ENCODE data around the gene RREB1.
"Not testable (repeated sequence)": the region's sequence is repeated elsewhere in the genome, so short reads cannot be mapped to it uniquely, and the experiment has no call there.

RREB1 gene

GRCh38 chr6:7247828-7248227, 140.1 kb downstream of the RREB1 start:
- no peak for FAIRE-seq

GRCh38 chr6:7249391-7249790, 141.6 kb downstream of the RREB1 start:
- FAIRE-seq, result no peak

- no peak for FAIRE-seq
Measured at GRCh38 chr6:7249946-7250643, 142.3 kb downstream of the RREB1 start.

- no peak for FAIRE-seq
Measured at GRCh38 chr6:7250812-7251211, 143.1 kb downstream of the RREB1 start.

- FAIRE-seq, result no peak
Measured at GRCh38 chr6:7251646-7252260, 144.0 kb downstream of the RREB1 start.

DNA sequence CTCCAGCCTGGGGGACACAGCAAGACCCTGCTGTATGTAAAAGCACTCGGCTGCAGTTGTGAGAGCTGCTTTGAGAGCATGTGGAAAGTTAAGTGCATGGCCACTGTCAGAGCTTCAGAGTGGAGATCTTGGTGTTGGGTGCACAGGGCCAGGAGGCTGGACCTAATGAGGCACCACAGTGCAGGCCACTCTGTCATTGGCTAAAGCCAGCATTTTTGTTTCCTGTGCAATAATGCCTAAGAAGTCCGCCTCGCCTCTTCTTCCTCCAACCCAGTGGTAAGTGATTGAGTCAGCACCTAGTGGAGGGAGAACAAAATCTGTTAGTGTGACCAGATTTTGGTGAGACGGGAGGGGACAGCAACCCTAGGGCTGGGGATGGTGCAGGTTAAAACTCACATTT, 144.6 kb downstream of the RREB1 start:
- no peak for FAIRE-seq

DNA sequence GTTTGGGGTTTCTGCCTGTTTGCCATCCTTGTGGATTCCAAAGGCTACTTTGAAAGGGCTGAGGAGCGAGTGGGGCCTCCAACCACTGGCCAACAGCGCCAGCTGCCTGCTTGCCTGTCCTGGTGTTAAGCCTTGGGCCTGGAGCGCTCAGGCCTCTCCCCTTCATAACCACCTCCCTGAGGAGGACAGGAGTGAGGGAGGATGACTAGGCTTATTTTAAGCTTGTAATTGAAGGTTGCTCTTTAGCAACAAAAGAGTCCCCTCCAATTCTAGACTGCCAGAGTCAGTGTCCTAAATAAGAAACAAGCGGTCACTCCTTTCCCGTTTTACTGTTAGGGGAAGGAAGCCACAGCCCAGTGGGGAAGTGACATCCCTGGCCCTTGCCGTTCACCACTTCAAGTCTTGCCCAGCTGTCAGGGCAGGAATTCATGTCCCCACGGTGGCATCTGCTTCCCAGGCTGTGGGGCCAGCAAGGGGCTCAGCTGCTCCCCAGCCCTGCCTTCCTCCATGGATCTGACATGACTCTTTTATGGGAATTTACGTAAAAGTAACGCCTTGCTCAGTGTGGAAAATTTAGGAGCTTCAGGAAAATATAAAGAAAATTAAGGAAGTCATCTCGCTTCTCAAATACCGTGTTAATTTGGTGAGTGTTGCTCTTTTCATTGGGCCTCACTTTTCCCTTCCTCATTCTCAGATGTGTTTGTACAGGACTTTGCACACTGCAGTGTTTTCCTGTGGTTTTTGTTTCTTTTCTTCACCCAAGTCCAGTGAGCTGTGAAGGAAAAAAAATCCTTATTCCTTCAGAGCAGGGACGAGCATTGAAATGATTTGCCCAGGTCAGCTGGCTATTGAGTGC, 147.4 kb downstream of the RREB1 start:
- FAIRE-seq, result no peak

GRCh38 chr6:7255918-7256317, 148.2 kb downstream of the RREB1 start:
- FAIRE-seq, result no peak

GRCh38 chr6:7256785-7257184, 149.0 kb downstream of the RREB1 start:
- FAIRE-seq, result no peak

- no peak for FAIRE-seq
Measured at GRCh38 chr6:7257521-7258230, 149.9 kb downstream of the RREB1 start.

- FAIRE-seq, result no peak
Measured at GRCh38 chr6:7258231-7258763, 150.5 kb downstream of the RREB1 start.

- no peak for FAIRE-seq
Measured at GRCh38 chr6:7260291-7261031, 152.7 kb downstream of the RREB1 start.

- peak; percentile 93 for FAIRE-seq
Measured at GRCh38 chr6:7261032-7261841, 153.5 kb downstream of the RREB1 start.

- FAIRE-seq, result no peak
Measured at GRCh38 chr6:7261852-7262461, 154.2 kb downstream of the RREB1 start.

DNA sequence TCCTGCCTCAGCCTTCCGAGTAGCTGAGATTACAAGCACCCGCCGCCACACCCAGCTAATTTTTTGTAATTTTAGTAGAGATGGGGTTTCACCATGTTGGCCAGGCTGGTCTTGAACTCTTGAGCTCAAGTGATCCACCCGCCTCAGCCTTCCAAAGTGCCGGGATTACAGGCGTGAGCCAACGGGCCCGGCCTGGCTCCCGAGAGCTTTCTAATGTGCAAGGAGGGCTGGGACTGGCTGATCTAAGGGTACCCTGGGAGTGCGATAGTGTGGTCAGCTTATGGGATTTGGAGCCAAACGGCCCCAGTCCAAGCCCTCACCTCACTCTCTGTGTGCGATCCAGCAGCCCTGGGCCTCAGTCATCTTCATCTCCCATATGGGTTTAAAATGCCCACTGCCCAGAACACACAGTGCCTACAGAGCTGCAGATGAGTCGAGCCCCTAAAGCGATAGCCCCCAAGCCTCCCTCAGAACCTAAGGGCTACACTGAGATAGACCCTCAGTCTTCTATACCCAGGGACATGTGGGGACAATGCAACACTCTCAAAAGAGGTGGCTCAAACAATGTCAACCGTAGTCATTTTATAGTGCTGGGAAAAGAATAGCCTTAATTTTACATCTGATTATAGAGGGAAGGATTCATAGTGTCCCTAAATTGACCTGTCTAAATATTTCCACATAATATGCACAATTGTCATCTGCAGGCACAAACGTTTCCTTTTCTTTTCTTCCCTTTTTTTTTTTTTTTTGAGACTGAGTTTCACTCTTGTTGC, 155.2 kb downstream of the RREB1 start:
- FAIRE-seq, result no peak

DNA sequence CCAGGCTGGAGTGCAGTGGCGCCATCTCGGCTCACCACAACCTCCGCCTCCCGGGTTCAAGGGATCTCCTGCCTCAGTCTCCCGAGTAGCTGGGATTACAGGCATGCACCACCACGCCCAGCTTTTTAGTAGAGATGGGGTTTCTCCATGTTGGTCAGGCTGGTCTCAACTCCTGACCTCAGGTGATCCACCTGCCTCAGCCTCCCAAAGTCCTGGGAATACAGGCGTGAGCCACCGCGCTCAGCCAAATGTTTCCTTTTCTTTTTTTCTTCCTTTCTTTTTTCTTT, 155.7 kb downstream of the RREB1 start:
- not testable (repeated sequence) for FAIRE-seq

DNA sequence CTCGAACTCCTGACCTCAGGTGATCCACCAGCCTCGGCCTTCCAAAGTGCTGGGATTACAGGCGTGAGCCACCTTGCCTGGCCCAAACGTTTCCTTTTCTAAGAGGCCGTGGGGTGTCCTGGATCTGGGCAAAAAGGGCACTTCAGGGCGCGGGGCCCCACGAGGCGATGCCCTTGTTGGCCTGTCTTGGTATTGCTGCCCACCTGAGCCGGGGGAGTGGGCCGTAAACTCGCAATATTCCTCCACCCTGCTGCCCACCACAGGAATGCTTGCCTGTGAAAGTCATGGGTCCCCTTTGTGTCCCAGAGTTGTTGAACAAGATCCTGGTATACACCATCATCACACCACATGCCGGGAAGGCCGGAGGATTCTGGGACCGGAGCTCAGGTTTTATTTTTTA, 156.3 kb downstream of the RREB1 start:
- no peak for FAIRE-seq

GRCh38 chr6:7264686-7265384, 157.1 kb downstream of the RREB1 start:
- FAIRE-seq, result no peak

- FAIRE-seq, result not testable (repeated sequence)
Measured at GRCh38 chr6:7265385-7265726, 157.6 kb downstream of the RREB1 start.

DNA sequence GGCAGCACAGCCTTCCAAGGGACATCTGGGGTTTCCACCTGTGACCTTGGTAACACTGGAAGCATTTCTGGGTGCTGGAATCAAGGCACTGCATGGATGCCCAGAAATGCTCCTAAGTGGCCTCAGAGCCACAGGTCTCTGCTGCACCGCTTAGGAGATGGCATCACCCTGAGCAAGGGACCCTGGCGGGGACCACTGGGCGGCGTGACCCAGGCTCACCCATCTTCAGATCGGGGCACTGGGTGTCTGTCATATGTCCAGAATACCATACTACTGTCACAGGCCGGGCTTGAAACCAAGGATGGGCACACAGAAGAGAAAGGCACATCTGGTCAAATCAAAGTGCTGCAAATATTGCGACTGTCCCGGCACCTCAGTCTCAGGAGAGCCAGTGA, 159.3 kb downstream of the RREB1 start:
- FAIRE-seq, result no peak

Measured in G401.6 (cell line).